ENCODE results near the gene MKRN1.

GRCh38 chr7:140423501-140423900 lies 55.8 kb downstream of the MKRN1 start:
- TF ChIP-seq CTCF (IDR thresholded peaks at IDR 0.05) (no peak), POLR2A (IDR thresholded peaks at IDR 0.05) (no peak)

Data from Peyer's patch (tissue), 4 donors.